Caco-2 (cell line): ENCODE results near the gene PITHD1. TPM values are rescaled to one million over a fixed set of nuclear protein-coding genes. Genes with fewer than 3 reads are reported as not detected.

Experiments used
- BruUV-seq: library from RNA; stranded (reverse); fragments of 400-500 nt; replicated peaks from 2 replicates; lab custom pipeline; 2021; lab: Mats Ljungman, UMichigan
- CTCF ChIA-PET: fragments of 300-600 bp; sonication (Branson Sonifier 250); formaldehyde crosslinking; loops from one replicate; lab custom pipeline; 2022; ENCODE audit warnings: antibody characterized with exemption; lab: Charles Lee
- POLR2A ChIA-PET: fragments of 300-600 bp; sonication (Branson Sonifier 250); formaldehyde crosslinking; loops from one replicate; lab custom pipeline; 2022; ENCODE audit warnings: antibody characterized with exemption; lab: Charles Lee
- DNase-seq, 2 experiments: peaks; one replicate each; pipeline versions ENCODE4 v3.0.0 to v3.0.0-alpha.2; 2020 to 2022
- H3K27me3 ChIP-seq: replicated peaks from 2 replicates; pipeline ENCODE4 v1.6.0; 2011; ENCODE audit warnings: low read length; ENCODE audit not compliant: control insufficient read depth, insufficient read depth
- H3K36me3 ChIP-seq: 2 replicates; pipeline ENCODE4 v1.5.1; 2011; ENCODE audit warnings: low read length; ENCODE audit not compliant: control insufficient read depth, insufficient read depth
- H3K4me1 ChIP-seq: fragments of 250-450 bp; sonication (Bioruptor Pico); 2 replicates; pipeline ENCODE4 v1.5.1; 2020; ENCODE audit warnings: mild to moderate bottlenecking
- H3K4me3 ChIP-seq: 2 replicates; pipeline ENCODE4 v1.5.1; 2011; ENCODE audit warnings: low read depth, mild to moderate bottlenecking, control low read depth, low read length
- H3K9me3 ChIP-seq: fragments of 250-450 bp; sonication (Bioruptor Pico); 2 replicates; pipeline ENCODE4 v1.5.1; 2020; ENCODE audit warnings: mild to moderate bottlenecking, moderate library complexity
- H3K27ac Mint-ChIP-seq: one replicate; pipeline ENCODE4 v1.8.0; 2022; ENCODE audit warnings: mixed read lengths; ENCODE audit not compliant: unreplicated experiment
- H3K27me3 Mint-ChIP-seq: one replicate; pipeline ENCODE4 v1.8.0; 2022; ENCODE audit warnings: mixed read lengths; ENCODE audit not compliant: insufficient read depth, unreplicated experiment
- H3K36me3 Mint-ChIP-seq: one replicate; pipeline ENCODE4 v1.8.0; 2022; ENCODE audit warnings: mild to moderate bottlenecking, mixed read lengths; ENCODE audit not compliant: insufficient read depth, unreplicated experiment
- H3K4me1 Mint-ChIP-seq: one replicate; pipeline ENCODE4 v1.8.0; 2022; ENCODE audit warnings: low read depth, mixed read lengths; ENCODE audit not compliant: unreplicated experiment
- H3K4me3 Mint-ChIP-seq: one replicate; pipeline ENCODE4 v1.8.0; 2022; ENCODE audit warnings: mild to moderate bottlenecking, moderate library complexity, mixed read lengths; ENCODE audit not compliant: unreplicated experiment
- H3K9me3 Mint-ChIP-seq: one replicate; pipeline ENCODE4 v1.8.0; 2022; ENCODE audit warnings: mixed read lengths; ENCODE audit not compliant: unreplicated experiment
- CTCF ChIP-seq, 2 experiments: fragments of 200-600 bp in 1 of 2; IDR thresholded peaks; 1 replicate in 1 of 2; 2 replicates in 1 of 2; pipeline versions ENCODE4 v1.5.1 to v1.8.0; 2011 to 2022; ENCODE audit warnings: antibody characterized with exemption in 1 of 2, control low read depth in 1 of 2, inconsistent platforms in 1 of 2, low read depth in 1 of 2, low read length in 1 of 2, mild to moderate bottlenecking in 1 of 2, moderate library complexity in 1 of 2; ENCODE audit not compliant: insufficient read depth in 1 of 2, severe bottlenecking in 1 of 2, unreplicated experiment in 1 of 2
- intact Hi-C: fragments of 100-400 bp; cut with micrococcal nuclease; formaldehyde crosslinking; loops from one replicate; pipeline ENCODE4 v1.10.0; 2022; ENCODE audit not compliant: unreplicated experiment
- total RNA-seq: library from RNA; stranded (reverse); gene quantifications from 2 replicates; pipeline ENCODE4 v1.2.3, GENCODE V29; 2022

The PITHD1 gene
- total RNA-seq, 1 experiment from 2014 or later, result 47.8 TPM

- intact Hi-C loops, result loop anchor here (1.0 to 10.0 kb wide), 3 partner anchors 9 to 224 kb away; partner anchors contain the start of gene LYPLA2
- H3K4me3 ChIP-seq, result peak within 1 kb of the TSS; percentile 96
- H3K4me3 Mint-ChIP-seq, result peak within 1 kb of the TSS; percentile 91
- ChIA-PET CTCF (interaction anchor here (0.5 to 2.2 kb wide), 8 partner anchors 9 to 616 kb away, joined by 3 to 9 read pairs (median 4); partner anchors contain the start of genes HMGCL and PITHD1), POLR2A (interaction anchor here (0.6 to 3.5 kb wide), 10 partner anchors 9 to 164 kb away, joined by 3 to 20 read pairs (median 5); partner anchors contain the start of genes HMGCL, LYPLA2, PITHD1 and PNRC2)
- H3K27me3 Mint-ChIP-seq, result no peaks in the 10 kb centered on the region
- DNase-seq, result peak; percentile 91 to 94
- peaks cover 7% of the 10 kb centered on the region; the same call in 1 of the 2 replicates for H3K4me1 ChIP-seq
- no TSS peak for BruUV-seq
- no peaks in the 10 kb centered on the region for H3K27me3 ChIP-seq
- H3K36me3 ChIP-seq, result no peaks in the 10 kb centered on the region; the same call in 1 of the 2 replicates
- peaks cover 31% of the 10 kb centered on the region for H3K36me3 Mint-ChIP-seq
- no peaks in the 10 kb centered on the region for H3K9me3 Mint-ChIP-seq
- peak within 1 kb of the TSS; percentile 96 for H3K27ac Mint-ChIP-seq
- H3K9me3 ChIP-seq, result no peaks in the 10 kb centered on the region
- no peak for TF ChIP-seq CTCF (IDR thresholded peaks at IDR 0.05; ENCODE audit: insufficient read depth in 1 of 2, low read depth in 1 of 2, low read length in 1 of 2, severe bottlenecking in 1 of 2, unreplicated experiment in 1 of 2)
- no peaks in the 10 kb centered on the region for H3K4me1 Mint-ChIP-seq
Measured at GRCh38 chr1:23800400-23801337, 22.5 kb downstream of the PITHD1 start, which contains the start of gene GALE. Gene GALE, minus strand, starts transcription at chr1:23800754. Its CDS starts 1,747 bp downstream, at chr1:23799007.

- H3K4me3 Mint-ChIP-seq, result peak overlapping the region; percentile 91
- H3K36me3 ChIP-seq, result no peaks in the 10 kb centered on the region; the same call in 1 of the 2 replicates
- CTCF ChIA-PET, result interaction anchor here (1.0 to 1.6 kb wide), 2 partner anchors 29 to 115 kb away, joined by 3 to 9 read pairs; no protein-coding TSS in a partner anchor
- no peaks in the 10 kb centered on the region for H3K27me3 ChIP-seq
- H3K4me3 ChIP-seq, result peak overlapping the region; percentile 96
- H3K9me3 Mint-ChIP-seq, result no peaks in the 10 kb centered on the region
- no peaks in the 10 kb centered on the region for H3K9me3 ChIP-seq
- no peaks in the 10 kb centered on the region for H3K4me1 Mint-ChIP-seq
- peak overlapping the region; percentile 96 for H3K27ac Mint-ChIP-seq
- peaks cover 7% of the 10 kb centered on the region; the same call in 1 of the 2 replicates for H3K4me1 ChIP-seq
- H3K27me3 Mint-ChIP-seq, result no peaks in the 10 kb centered on the region
- BruUV-seq, result no TSS peak
- POLR2A ChIA-PET, result interaction anchor here (0.6 to 3.5 kb wide), 8 partner anchors 10 to 163 kb away, joined by 3 to 20 read pairs (median 4); partner anchors contain the start of genes HMGCL, LYPLA2, PITHD1 and PNRC2
- intact Hi-C loops, result loop anchor here (2.0 to 10.0 kb wide), 2 partner anchors 115 to 223 kb away; no protein-coding TSS in a partner anchor
- TF ChIP-seq CTCF (IDR thresholded peaks at IDR 0.05; ENCODE audit: insufficient read depth in 1 of 2, low read depth in 1 of 2, low read length in 1 of 2, severe bottlenecking in 1 of 2, unreplicated experiment in 1 of 2), result no peak
- peak in 1 of 2 experiments; percentile 49 for DNase-seq
- H3K36me3 Mint-ChIP-seq, result peaks cover 31% of the 10 kb centered on the region
Measured at GRCh38 chr1:23801338-23801748, 23.1 kb downstream of the PITHD1 start.
